B cell (primary cell): ENCODE data around the gene LPCAT1. TPM values are rescaled to one million over a fixed set of nuclear protein-coding genes. Genes with fewer than 3 reads are reported as not detected.

Experiments
- ATAC-seq: fragments of 200-7000 bp; cut with Tn5 transposase; one replicate; pipeline ENCODE4 v1.10.0; 2021; ENCODE audit warnings: low read depth, mild to moderate bottlenecking, moderate number of reproducible peaks, moderate library complexity
- CTCF ChIA-PET: fragments of 350-600 bp; sonication (Branson Sonifier 250); formaldehyde crosslinking; loops from one replicate; lab custom pipeline; 2021; ENCODE audit warnings: antibody characterized with exemption, inconsistent platforms; lab: Charles Lee
- POLR2A ChIA-PET: fragments of 350-600 bp; sonication (Branson Sonifier 250); formaldehyde crosslinking; loops from one replicate; lab custom pipeline; 2021; ENCODE audit warnings: antibody characterized with exemption; lab: Charles Lee
- DNase-seq: peaks from one replicate; pipeline ENCODE4 v3.0.0; 2013
- H2AFZ ChIP-seq: 2 replicates; pipeline ENCODE4 v1.6.1; 2012; ENCODE audit warnings: mild to moderate bottlenecking, low read depth, low read length; ENCODE audit not compliant: insufficient read depth, poor library complexity, severe bottlenecking
- H3K27ac ChIP-seq, 2 donors: 1 replicate in 1 of 2; 2 replicates in 1 of 2; pipeline ENCODE4 v1.5.1; 2012 to 2013; ENCODE audit warnings: low read length in 2 of 2, mild to moderate bottlenecking in 2 of 2, moderate library complexity in 1 of 2
- H3K27me3 ChIP-seq, 4 experiments: fragments of 200-600 bp in 1 of 4; sonication (generic) in 1 of 4; replicated peaks in 1 of 4; 1 replicate in 2 of 4; 2 replicates in 2 of 4; pipeline versions ENCODE4 v1.6.1 to v1.7.0; 2013 to 2016; ENCODE audit warnings: low read length in 3 of 4, mild to moderate bottlenecking in 2 of 4, mixed read lengths in 1 of 4, moderate library complexity in 1 of 4; ENCODE audit not compliant: insufficient read depth in 4 of 4, control insufficient read depth in 3 of 4; ENCODE audit errors: control extremely low read depth in 1 of 4
- H3K36me3 ChIP-seq, 2 experiments: replicated peaks in 1 of 2; 1 replicate in 1 of 2; 2 replicates in 1 of 2; pipeline versions ENCODE4 v1.6.1 to v1.7.1; 2013; ENCODE audit warnings: low read length in 1 of 2; ENCODE audit not compliant: insufficient read depth in 2 of 2, control insufficient read depth in 1 of 2; ENCODE audit errors: control extremely low read depth in 1 of 2, extremely low read depth in 1 of 2
- H3K4me1 ChIP-seq, 2 donors: fragments of 200-600 bp in 1 of 2; sonication (generic) in 1 of 2; 1 replicate in 1 of 2; 2 replicates in 1 of 2; pipeline versions ENCODE4 v1.5.1 to v1.6.1; 2013 to 2017; ENCODE audit warnings: low read length in 2 of 2; ENCODE audit not compliant: control insufficient read depth in 2 of 2, insufficient read depth in 2 of 2
- H3K4me2 ChIP-seq: replicated peaks from 2 replicates; pipeline ENCODE3; 2012; ENCODE audit warnings: mild to moderate bottlenecking, low read depth, low read length; ENCODE audit not compliant: poor library complexity, severe bottlenecking
- H3K4me3 ChIP-seq, 5 experiments: fragments of 200-600 bp in 1 of 5; sonication (generic) in 1 of 5; 1 replicate in 3 of 5; 2 replicates in 2 of 5; pipeline versions ENCODE4 v1.5.1 to v1.7.0; 2011 to 2016; ENCODE audit warnings: low read length in 4 of 5, mild to moderate bottlenecking in 4 of 5, low read depth in 2 of 5, control low read depth in 1 of 5, moderate library complexity in 1 of 5; ENCODE audit not compliant: insufficient read depth in 1 of 5; ENCODE audit errors: control extremely low read depth in 1 of 5, extremely low read depth in 1 of 5
- H3K79me2 ChIP-seq: fragments of 200-600 bp; sonication (generic); one replicate; pipeline ENCODE4 v1.6.0; 2016; ENCODE audit warnings: low read length; ENCODE audit not compliant: control insufficient read depth, insufficient read depth
- H3K9ac ChIP-seq: fragments of 200-600 bp; sonication (generic); 2 replicates; pipeline ENCODE4 v1.6.1; 2017; ENCODE audit warnings: mild to moderate bottlenecking, low read length, moderate library complexity
- H3K9me3 ChIP-seq, 3 donors: one replicate each; pipeline versions ENCODE4 v1.6.1 to v1.7.1; 2013; ENCODE audit warnings: low read length in 2 of 3; ENCODE audit not compliant: control insufficient read depth in 2 of 3, insufficient read depth in 1 of 3; ENCODE audit errors: control extremely low read depth in 1 of 3
- H4K20me1 ChIP-seq: 2 replicates; pipeline ENCODE4 v1.6.0; 2012; ENCODE audit warnings: mild to moderate bottlenecking, low read length; ENCODE audit not compliant: insufficient read depth, control insufficient read depth, poor library complexity, severe bottlenecking
- H3K27ac Mint-ChIP-seq: one replicate; pipeline ENCODE4 v1.8.0; 2021; ENCODE audit warnings: mixed read lengths
- H3K27me3 Mint-ChIP-seq: one replicate; pipeline ENCODE4 v1.8.0; 2021; ENCODE audit warnings: mixed read lengths
- H3K4me1 Mint-ChIP-seq: one replicate; pipeline ENCODE4 v1.8.0; 2021; ENCODE audit warnings: mixed read lengths
- H3K4me3 Mint-ChIP-seq: one replicate; pipeline ENCODE4 v1.8.0; 2021; ENCODE audit warnings: mixed read lengths
- H3K9me3 Mint-ChIP-seq: one replicate; pipeline ENCODE4 v1.8.0; 2022; ENCODE audit warnings: mixed read lengths; ENCODE audit not compliant: insufficient read depth
- CTCF ChIP-seq: fragments of 200-600 bp; IDR thresholded peaks from one replicate; pipeline ENCODE4 v1.8.0; 2022; ENCODE audit warnings: antibody characterized with exemption, mild to moderate bottlenecking
- EZH2 ChIP-seq: IDR thresholded peaks from 2 replicates; pipeline ENCODE4 v1.6.1; 2012; ENCODE audit warnings: borderline replicate concordance, low read depth, mild to moderate bottlenecking, moderate library complexity, low read length; ENCODE audit not compliant: insufficient read depth, poor library complexity, severe bottlenecking
- WGBS: methylation state at CpG from one replicate; pipeline ENCODE4 v1.1.5; 2013; ENCODE audit warnings: missing lambda C conversion rate; ENCODE audit not compliant: insufficient coverage; 5-methylcytosine and 5-hydroxymethylcytosine counted together
- intact Hi-C: fragments of 100-400 bp; cut with micrococcal nuclease; formaldehyde crosslinking; loops from one replicate; pipeline ENCODE4 v1.10.0; 2022
- polyA plus RNA-seq: library from polyadenylated mRNA; depleted of rRNA; stranded (reverse); fragments of >200 nt; gene quantifications from 2 replicates; pipeline ENCODE4 v1.2.3, GENCODE V29; 2012
- total RNA-seq, 2 donors: library from RNA; stranded (reverse); fragments of 120-200 nt in 1 of 2; gene quantifications; 1 replicate in 1 of 2; 2 replicates in 1 of 2; pipeline versions ENCODE4 v1.2.3 to v1.2.4, GENCODE V29; 2013 to 2022

LPCAT1 gene
- total and polyA plus RNA-seq, 2 donors (not counting 1 experiment from before 2014, with no cell fraction given): 94.8 to 159 TPM

GRCh38 chr5:1499851-1500250, 23.9 kb downstream of the LPCAT1 start:
- DNase-seq: no peak
- H3K9ac ChIP-seq: no peak overlapping the region
- H3K36me3 ChIP-seq: peaks cover 0 to 26% of the 10 kb centered on the region in 2 experiments
- TF ChIP-seq CTCF: no peak
- TF ChIP-seq EZH2: no peak
- peaks cover 86% of the 10 kb centered on the region for H3K79me2 ChIP-seq
- ChIA-PET CTCF (interaction anchor here (0.7 to 4.0 kb wide), 3 partner anchors 10 to 35 kb away, joined by 3 to 18 read pairs (median 4); no protein-coding TSS in a partner anchor), POLR2A (interaction anchor here (1.6 to 4.1 kb wide), 2 partner anchors 10 to 13 kb away, joined by 4 to 19 read pairs; no protein-coding TSS in a partner anchor)
- WGBS: 71% methylated on average over 5 of the region's 10 CpGs
- H3K27me3 ChIP-seq: no peaks in the 10 kb centered on the region
- intact Hi-C loops: loop anchor here (1.0 to 2.0 kb wide), 3 partner anchors 10 to 23 kb away; partner anchors contain the start of gene LPCAT1
- H2AFZ ChIP-seq: no peak overlapping the region
- no peak overlapping the region for H3K4me3 ChIP-seq
- Mint-ChIP-seq H3K9me3 (no peaks in the 10 kb centered on the region), H3K4me3 (peak overlapping the region; percentile 44), H3K27ac (peak overlapping the region; percentile 98), H3K27me3 (no peaks in the 10 kb centered on the region), H3K4me1 (peaks cover 89% of the 10 kb centered on the region)
- no peak for ATAC-seq
- H3K4me1 ChIP-seq: peaks cover 100% of the 10 kb centered on the region in 2 donors
- H4K20me1 ChIP-seq: peaks cover 7% of the 10 kb centered on the region
- H3K9me3 ChIP-seq: peaks cover 0 to 3% (median 0%) of the 10 kb centered on the region in 3 donors
- H3K4me2 ChIP-seq: peak overlapping the region; percentile 64
- peak overlapping the region; percentile 78 to 96 for H3K27ac ChIP-seq
